ENCODE data around the gene NOCT.

DNA sequence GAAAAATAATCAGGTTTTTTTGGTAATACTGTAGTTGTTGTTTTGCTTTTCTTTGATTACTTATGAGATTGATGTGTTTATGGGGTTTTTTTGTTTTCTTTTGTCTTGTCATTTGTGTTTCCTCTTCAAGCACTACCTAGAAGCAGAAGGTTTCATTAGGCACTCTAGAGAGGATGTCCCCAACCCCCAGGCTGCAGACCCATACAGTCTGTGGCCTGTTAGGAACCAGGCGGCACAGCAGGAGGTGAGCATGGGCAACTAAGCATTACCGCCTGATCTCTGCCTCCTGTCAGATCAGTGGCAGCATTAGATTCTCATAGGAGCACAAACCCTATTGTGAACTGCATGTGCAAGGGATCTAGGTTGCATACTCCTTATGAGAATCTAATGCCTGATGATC is 22.9 kb upstream of the NOCT start:
- no peak for TF ChIP-seq EP300 (IDR thresholded peaks at IDR 0.05)
- TF ChIP-seq, protein P1, sequence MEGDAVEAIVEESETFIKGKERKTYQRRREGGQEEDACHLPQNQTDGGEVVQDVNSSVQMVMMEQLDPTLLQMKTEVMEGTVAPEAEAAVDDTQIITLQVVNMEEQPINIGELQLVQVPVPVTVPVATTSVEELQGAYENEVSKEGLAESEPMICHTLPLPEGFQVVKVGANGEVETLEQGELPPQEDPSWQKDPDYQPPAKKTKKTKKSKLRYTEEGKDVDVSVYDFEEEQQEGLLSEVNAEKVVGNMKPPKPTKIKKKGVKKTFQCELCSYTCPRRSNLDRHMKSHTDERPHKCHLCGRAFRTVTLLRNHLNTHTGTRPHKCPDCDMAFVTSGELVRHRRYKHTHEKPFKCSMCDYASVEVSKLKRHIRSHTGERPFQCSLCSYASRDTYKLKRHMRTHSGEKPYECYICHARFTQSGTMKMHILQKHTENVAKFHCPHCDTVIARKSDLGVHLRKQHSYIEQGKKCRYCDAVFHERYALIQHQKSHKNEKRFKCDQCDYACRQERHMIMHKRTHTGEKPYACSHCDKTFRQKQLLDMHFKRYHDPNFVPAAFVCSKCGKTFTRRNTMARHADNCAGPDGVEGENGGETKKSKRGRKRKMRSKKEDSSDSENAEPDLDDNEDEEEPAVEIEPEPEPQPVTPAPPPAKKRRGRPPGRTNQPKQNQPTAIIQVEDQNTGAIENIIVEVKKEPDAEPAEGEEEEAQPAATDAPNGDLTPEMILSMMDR (IDR thresholded peaks at IDR 0.05): no peak
- no peak for TF ChIP-seq HOXB13 (CRISPR knock-in tag; IDR thresholded peaks at IDR 0.05; ENCODE audit: low read depth)
- no peak for TF ChIP-seq CBX8 (IDR thresholded peaks at IDR 0.05)
- TF ChIP-seq RCOR1 (IDR thresholded peaks at IDR 0.05; ENCODE audit: low read depth, low read length): no peak
- no peak for TF ChIP-seq POLR2A (IDR thresholded peaks at IDR 0.05; ENCODE audit: low read length)
- no peak for TF ChIP-seq MYC (IDR thresholded peaks at IDR 0.05; ENCODE audit: borderline replicate concordance, low read length)
- no peak for TF ChIP-seq HDAC2 (IDR thresholded peaks at IDR 0.05)
- TF ChIP-seq, protein P2, sequence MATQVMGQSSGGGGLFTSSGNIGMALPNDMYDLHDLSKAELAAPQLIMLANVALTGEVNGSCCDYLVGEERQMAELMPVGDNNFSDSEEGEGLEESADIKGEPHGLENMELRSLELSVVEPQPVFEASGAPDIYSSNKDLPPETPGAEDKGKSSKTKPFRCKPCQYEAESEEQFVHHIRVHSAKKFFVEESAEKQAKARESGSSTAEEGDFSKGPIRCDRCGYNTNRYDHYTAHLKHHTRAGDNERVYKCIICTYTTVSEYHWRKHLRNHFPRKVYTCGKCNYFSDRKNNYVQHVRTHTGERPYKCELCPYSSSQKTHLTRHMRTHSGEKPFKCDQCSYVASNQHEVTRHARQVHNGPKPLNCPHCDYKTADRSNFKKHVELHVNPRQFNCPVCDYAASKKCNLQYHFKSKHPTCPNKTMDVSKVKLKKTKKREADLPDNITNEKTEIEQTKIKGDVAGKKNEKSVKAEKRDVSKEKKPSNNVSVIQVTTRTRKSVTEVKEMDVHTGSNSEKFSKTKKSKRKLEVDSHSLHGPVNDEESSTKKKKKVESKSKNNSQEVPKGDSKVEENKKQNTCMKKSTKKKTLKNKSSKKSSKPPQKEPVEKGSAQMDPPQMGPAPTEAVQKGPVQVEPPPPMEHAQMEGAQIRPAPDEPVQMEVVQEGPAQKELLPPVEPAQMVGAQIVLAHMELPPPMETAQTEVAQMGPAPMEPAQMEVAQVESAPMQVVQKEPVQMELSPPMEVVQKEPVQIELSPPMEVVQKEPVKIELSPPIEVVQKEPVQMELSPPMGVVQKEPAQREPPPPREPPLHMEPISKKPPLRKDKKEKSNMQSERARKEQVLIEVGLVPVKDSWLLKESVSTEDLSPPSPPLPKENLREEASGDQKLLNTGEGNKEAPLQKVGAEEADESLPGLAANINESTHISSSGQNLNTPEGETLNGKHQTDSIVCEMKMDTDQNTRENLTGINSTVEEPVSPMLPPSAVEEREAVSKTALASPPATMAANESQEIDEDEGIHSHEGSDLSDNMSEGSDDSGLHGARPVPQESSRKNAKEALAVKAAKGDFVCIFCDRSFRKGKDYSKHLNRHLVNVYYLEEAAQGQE (IDR thresholded peaks at IDR 0.05): no peak
- TF ChIP-seq RAD21 (conservative IDR thresholded peaks at IDR 0.05 in 1 of 2, IDR thresholded peaks at IDR 0.05 in 1 of 2): no peak
- no peak for TF ChIP-seq POLR2AphosphoS2 (conservative IDR thresholded peaks at IDR 0.05; ENCODE audit: low read length)
- TF ChIP-seq, protein P3, sequence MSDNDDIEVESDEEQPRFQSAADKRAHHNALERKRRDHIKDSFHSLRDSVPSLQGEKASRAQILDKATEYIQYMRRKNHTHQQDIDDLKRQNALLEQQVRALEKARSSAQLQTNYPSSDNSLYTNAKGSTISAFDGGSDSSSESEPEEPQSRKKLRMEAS (IDR thresholded peaks at IDR 0.05): no peak
- TF ChIP-seq, protein P4, sequence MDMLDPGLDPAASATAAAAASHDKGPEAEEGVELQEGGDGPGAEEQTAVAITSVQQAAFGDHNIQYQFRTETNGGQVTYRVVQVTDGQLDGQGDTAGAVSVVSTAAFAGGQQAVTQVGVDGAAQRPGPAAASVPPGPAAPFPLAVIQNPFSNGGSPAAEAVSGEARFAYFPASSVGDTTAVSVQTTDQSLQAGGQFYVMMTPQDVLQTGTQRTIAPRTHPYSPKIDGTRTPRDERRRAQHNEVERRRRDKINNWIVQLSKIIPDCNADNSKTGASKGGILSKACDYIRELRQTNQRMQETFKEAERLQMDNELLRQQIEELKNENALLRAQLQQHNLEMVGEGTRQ (IDR thresholded peaks at IDR 0.05): no peak

All from A549 (cell line).